GM19193 (cell line): Measurements from ENCODE around the gene UNC5A.

Experiments
- POLR2A ChIP-seq: IDR thresholded peaks from 4 replicates; pipeline ENCODE4 v1.6.1; 2011; ENCODE audit not compliant: insufficient read depth, insufficient read length; ENCODE audit errors: extremely low read depth

The UNC5A gene

DNA sequence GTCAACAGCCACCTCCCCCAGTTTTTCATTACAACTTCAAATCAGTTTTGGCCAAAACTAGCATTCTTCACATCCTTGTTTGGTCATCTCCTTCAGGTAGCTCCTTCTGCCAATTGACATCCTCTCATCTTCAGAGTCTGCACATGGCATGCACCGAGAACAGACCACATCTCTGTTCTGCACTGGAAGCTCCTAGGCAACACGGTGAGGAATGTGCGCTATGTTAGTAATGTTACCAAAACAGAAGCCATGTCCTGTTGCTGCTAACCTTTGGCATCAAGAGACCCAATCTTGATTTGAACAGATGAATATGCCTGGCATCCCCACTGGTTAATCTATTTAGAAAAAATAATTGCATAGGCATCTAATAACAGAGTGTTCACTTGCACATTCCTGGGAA lies 93.9 kb downstream of the UNC5A start:
- no peak for TF ChIP-seq POLR2A

- TF ChIP-seq POLR2A: no peak
These were observed 95.8 kb downstream of the UNC5A start for GRCh38 chr5:176906126-176906525.

DNA sequence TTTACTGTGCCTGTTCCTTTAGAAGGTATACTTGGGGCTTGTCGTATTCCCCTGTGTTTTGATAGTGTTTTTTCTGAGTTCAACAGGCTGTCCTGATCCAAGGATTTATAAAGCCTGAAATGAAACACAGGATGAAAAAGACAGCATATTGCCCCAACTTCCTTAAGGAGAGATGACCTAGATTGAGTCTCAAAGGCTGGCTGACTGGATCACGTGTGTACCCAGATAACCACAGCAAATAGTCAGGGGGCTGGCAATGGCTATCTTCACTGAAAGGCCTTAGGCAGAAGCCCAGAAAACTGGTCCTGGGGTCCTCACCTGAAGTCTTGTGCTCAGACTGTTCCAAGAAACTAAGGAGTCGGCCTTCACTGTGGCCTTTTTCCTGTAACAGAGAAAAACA lies 96.4 kb downstream of the UNC5A start:
- no peak for TF ChIP-seq POLR2A

GRCh38 chr5:176908675-176909368 lies 98.5 kb downstream of the UNC5A start:
- TF ChIP-seq POLR2A: no peak

DNA sequence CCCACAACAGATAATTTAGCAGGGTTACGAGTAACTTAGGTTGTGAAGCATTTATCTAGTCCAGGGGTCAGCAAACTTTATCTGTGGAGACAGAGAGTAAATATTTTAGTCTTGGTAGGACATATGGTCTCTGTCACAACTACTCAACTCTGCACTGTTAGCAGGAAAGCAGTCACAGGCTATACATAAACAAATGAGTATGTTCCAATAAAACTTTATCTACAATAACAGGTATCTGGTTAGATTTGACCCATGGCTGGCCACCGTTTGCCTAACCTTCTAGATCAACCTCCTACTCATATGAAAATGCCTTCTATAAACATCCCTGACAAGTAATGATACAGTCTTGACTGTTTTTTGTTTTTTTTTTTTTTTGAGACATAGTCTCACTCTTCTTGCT lies 101.8 kb downstream of the UNC5A start:
- no peak for TF ChIP-seq POLR2A

DNA sequence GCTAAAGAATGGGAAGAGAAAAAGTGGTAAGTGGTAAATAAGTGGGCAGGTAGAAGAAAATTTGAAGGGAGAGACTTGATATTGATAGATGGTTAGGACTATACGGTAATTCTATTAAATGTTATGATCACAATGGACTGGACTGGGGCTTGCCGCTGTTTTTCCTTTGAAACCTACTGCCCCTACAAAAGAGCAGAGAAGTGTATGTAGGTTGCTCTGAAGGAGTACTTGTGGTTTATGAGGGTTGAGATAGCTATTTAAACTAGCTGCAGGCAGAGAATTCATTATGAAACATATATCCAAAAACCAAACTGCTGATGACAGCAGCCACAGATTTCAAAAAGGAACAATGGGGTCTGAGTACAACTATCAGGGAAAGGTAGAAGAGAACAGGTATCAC lies 105.5 kb downstream of the UNC5A start:
- no peak for TF ChIP-seq POLR2A

DNA sequence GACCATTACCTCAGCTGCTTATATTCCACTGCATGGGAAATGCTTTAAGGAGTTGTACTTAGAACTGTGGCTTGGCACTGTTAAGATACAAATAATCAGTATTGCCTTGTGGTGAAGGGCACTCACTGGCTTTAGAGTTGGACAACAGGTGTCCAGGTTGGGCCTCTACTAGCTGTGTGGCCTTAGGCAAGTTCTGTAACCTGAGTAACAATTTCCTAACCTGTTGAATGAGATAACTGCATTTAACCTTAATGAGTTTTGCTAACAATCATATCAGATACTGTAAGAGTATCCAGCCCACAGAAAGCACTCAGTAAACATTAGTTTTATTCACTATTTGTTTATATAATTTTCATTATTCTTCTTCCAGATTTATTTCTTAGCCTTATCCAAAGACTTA lies 106.0 kb downstream of the UNC5A start:
- TF ChIP-seq POLR2A: no peak

GRCh38 chr5:176918613-176919012 lies 108.3 kb downstream of the UNC5A start:
- no peak for TF ChIP-seq POLR2A

- TF ChIP-seq POLR2A: no peak
These were observed 111.4 kb downstream of the UNC5A start for GRCh38 chr5:176921714-176922113.

DNA sequence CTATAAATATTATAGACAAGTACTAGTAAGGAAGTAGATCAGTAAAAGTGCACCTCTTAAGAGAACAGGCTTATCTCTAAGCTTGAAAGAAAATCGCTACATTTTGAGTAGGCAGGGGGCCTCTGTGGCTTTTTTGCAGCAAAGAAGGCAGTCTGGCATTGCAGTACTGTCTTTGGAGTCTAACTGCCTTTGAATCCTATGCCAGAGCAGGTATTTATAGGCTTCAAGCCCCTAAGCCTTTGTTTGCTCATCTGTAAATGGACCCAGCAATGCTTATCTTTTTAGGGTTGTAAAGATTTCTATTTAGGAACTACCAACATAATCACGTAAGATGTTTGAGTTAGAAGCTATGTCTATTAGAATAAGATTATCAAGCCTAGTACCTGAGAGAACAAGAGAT lies 112.5 kb downstream of the UNC5A start:
- no peak for TF ChIP-seq POLR2A

GRCh38 chr5:176927562-176927961 lies 117.2 kb downstream of the UNC5A start:
- TF ChIP-seq POLR2A: no peak

DNA sequence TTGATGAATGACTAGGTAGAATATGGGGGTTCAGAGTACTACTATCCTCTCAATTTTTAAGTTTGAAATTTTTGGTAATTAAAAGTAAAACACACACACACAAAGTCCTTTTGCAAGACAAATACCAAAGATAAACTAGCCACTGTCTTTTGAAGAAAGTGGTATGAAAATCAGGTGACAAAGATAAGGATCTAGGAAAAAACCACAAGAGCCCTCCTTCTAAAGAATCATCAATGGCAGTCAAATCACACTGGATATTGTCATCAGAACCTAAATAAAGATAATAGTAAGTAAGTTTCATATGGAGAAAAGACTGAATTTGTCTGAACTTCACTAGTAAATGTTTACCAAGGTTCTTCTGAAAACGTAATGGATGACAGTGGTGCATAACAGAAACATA lies 119.3 kb downstream of the UNC5A start:
- no peak for TF ChIP-seq POLR2A
